ENCODE data around the gene CCDC154.

DNA sequence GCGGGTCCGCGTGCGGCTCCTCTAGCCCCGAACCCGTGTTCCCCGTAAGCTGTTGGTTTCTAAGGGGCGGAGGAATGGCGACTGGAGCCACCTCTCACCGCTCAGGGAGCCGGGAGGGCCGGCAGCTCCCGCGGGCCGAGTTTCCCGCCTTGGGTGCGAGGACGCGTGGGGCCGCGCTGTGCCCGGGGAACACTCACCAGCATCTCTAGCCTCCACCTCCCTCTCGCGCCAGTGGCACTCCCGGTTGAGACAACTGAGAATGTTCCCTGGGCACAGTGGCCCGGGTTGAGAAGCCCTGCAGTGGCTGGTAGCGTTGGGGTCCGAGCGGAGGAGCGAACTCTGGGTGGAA is 49.4 kb upstream of the CCDC154 start:
- TF ChIP-seq, protein P1, sequence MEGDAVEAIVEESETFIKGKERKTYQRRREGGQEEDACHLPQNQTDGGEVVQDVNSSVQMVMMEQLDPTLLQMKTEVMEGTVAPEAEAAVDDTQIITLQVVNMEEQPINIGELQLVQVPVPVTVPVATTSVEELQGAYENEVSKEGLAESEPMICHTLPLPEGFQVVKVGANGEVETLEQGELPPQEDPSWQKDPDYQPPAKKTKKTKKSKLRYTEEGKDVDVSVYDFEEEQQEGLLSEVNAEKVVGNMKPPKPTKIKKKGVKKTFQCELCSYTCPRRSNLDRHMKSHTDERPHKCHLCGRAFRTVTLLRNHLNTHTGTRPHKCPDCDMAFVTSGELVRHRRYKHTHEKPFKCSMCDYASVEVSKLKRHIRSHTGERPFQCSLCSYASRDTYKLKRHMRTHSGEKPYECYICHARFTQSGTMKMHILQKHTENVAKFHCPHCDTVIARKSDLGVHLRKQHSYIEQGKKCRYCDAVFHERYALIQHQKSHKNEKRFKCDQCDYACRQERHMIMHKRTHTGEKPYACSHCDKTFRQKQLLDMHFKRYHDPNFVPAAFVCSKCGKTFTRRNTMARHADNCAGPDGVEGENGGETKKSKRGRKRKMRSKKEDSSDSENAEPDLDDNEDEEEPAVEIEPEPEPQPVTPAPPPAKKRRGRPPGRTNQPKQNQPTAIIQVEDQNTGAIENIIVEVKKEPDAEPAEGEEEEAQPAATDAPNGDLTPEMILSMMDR (IDR thresholded peaks at IDR 0.05): no peak
- TF ChIP-seq POLR2A (IDR thresholded peaks at IDR 0.05): no peak

Measured in uterus (tissue), 2 donors.